Measurements from ENCODE around the gene TTYH1. TPM values are rescaled to one million over a fixed set of nuclear protein-coding genes. Genes with fewer than 3 reads are reported as not detected.
"Not testable (repeated sequence)": the region's sequence is repeated elsewhere in the genome, so short reads cannot be mapped to it uniquely, and the experiment has no call there.

TTYH1 gene
- total RNA-seq, 2 donors from 2014 or later = 1.0 to 2.0 TPM

- Histone ChIP-seq H3K9ac (ENCODE audit: extremely low read depth, low read length, poor library complexity, severe bottlenecking) (peak overlapping the region; percentile 62), H3K4me1 (ENCODE audit: control insufficient read depth, insufficient read depth, low read length) (no peaks in the 10 kb centered on the region), H3K9me3 (ENCODE audit: control insufficient read depth, low read length) (no peaks in the 10 kb centered on the region), H3K4me3 (ENCODE audit: low read length) (peak overlapping the region; percentile 82), H3K36me3 (ENCODE audit: control insufficient read depth, insufficient read depth, low read length) (peaks cover 19% of the 10 kb centered on the region), H3K27ac (ENCODE audit: low read depth, low read length) (peak overlapping the region; percentile 88), H3K27me3 (ENCODE audit: control insufficient read depth, insufficient read depth, low read length, poor library complexity, severe bottlenecking) (peaks cover 7% of the 10 kb centered on the region)
- Mint-ChIP-seq H3K27me3 (ENCODE audit: insufficient read depth) (peaks cover 29% of the 10 kb centered on the region), H3K4me3 (peak overlapping the region; percentile 68), H3K9me3 (peaks cover 7% of the 10 kb centered on the region), H3K36me3 (ENCODE audit: low read depth) (peaks cover 19% of the 10 kb centered on the region), H3K27ac (peak overlapping the region; percentile 90), H3K4me1 (no peaks in the 10 kb centered on the region)
- no peak for TF ChIP-seq CTCF (conservative IDR thresholded peaks at IDR 0.05)
- 0 to 2% methylated on average over 25 to 26 of the region's 26 CpGs for WGBS, 2 experiments (ENCODE audit: insufficient coverage in 1 of 2, insufficient read length in 1 of 2)
- DNase-seq = peak; percentile 99
These were observed 48.9 kb downstream of the TTYH1 start for GRCh38 chr19:54464044-54464629.

DNA sequence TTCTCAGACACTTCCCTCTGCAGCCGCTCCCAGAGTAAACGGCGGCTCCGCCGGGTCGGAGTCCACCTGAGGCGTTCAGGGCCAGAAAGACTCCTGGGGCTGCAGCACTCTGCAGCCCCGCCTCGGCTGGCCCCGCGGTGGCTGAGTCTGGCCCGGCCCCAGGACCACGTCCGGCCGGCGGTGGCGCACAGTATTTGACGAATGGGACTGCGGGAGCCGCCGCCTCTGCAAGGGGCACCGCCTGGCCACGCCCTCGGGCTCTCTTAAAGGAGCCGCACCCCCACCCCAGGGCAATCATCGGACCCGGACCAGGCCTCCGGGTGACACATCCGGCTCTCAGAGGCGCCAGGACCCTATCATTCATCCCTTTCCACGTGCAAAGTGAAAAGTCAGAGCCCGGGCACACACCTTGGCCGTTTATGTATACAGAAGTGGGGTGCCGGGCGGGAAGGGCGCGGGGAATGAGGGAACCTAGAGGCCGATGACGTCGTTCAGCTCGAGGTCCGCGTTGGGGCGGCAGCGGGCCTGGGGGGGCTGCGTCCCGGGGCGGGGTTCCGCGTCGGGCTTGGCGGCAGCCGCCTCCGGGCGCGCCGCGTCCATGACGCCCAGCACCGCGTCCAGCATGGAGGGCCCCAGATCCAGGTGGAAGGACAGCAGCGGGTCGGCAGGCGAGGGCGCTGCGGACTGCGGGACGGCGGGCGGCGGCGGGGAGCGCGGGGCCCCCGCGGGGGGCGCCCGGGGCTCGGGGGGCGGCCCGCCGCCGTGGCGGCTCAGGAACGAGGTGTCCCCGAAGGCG lies 49.6 kb downstream of the TTYH1 start:
- peak; percentile 97 for DNase-seq
- Histone ChIP-seq H3K4me3 (ENCODE audit: low read length) (peak overlapping the region; percentile 82), H3K9ac (ENCODE audit: extremely low read depth, low read length, poor library complexity, severe bottlenecking) (peak overlapping the region; percentile 62), H3K9me3 (ENCODE audit: control insufficient read depth, low read length) (no peaks in the 10 kb centered on the region), H3K27ac (ENCODE audit: low read depth, low read length) (peak overlapping the region; percentile 88), H3K4me1 (ENCODE audit: control insufficient read depth, insufficient read depth, low read length) (no peaks in the 10 kb centered on the region), H3K36me3 (ENCODE audit: control insufficient read depth, insufficient read depth, low read length) (peaks cover 13% of the 10 kb centered on the region), H3K27me3 (ENCODE audit: control insufficient read depth, insufficient read depth, low read length, poor library complexity, severe bottlenecking) (peaks cover 14% of the 10 kb centered on the region)
- Mint-ChIP-seq H3K36me3 (ENCODE audit: low read depth) (peaks cover 14% of the 10 kb centered on the region), H3K9me3 (peaks cover 7% of the 10 kb centered on the region), H3K4me1 (no peaks in the 10 kb centered on the region), H3K27ac (peak overlapping the region; percentile 90), H3K4me3 (peak overlapping the region; percentile 68), H3K27me3 (ENCODE audit: insufficient read depth) (peaks cover 35% of the 10 kb centered on the region)
- WGBS, 2 experiments (ENCODE audit: insufficient coverage in 1 of 2, insufficient read length in 1 of 2) = 3 to 9% methylated on average over 19 to 85 of the region's 87 CpGs
- TF ChIP-seq CTCF (conservative IDR thresholded peaks at IDR 0.05) = no peak

GRCh38 chr19:54465426-54466109 lies 50.3 kb downstream of the TTYH1 start:
- WGBS, 2 experiments (ENCODE audit: insufficient coverage in 1 of 2, insufficient read length in 1 of 2) = 88 to 91% methylated on average over 30 to 49 of the region's 49 CpGs
- no peak for TF ChIP-seq CTCF (conservative IDR thresholded peaks at IDR 0.05)
- H3K9me3 ChIP-seq (ENCODE audit: control insufficient read depth, low read length) = no peaks in the 10 kb centered on the region
- no peak overlapping the region for H3K9ac ChIP-seq (ENCODE audit: extremely low read depth, low read length, poor library complexity, severe bottlenecking)
- H3K36me3 Mint-ChIP-seq (ENCODE audit: low read depth) = peaks cover 11% of the 10 kb centered on the region
- H3K4me3 Mint-ChIP-seq = peak overlapping the region; percentile 20
- H3K27ac Mint-ChIP-seq = no peak overlapping the region
- peaks cover 21% of the 10 kb centered on the region for H3K27me3 ChIP-seq (ENCODE audit: control insufficient read depth, insufficient read depth, low read length, poor library complexity, severe bottlenecking)
- H3K4me1 ChIP-seq (ENCODE audit: control insufficient read depth, insufficient read depth, low read length) = no peaks in the 10 kb centered on the region
- no peaks in the 10 kb centered on the region for H3K4me1 Mint-ChIP-seq
- H3K36me3 ChIP-seq (ENCODE audit: control insufficient read depth, insufficient read depth, low read length) = peaks cover 7% of the 10 kb centered on the region
- no peak overlapping the region for H3K27ac ChIP-seq (ENCODE audit: low read depth, low read length)
- H3K27me3 Mint-ChIP-seq (ENCODE audit: insufficient read depth) = peaks cover 43% of the 10 kb centered on the region
- H3K9me3 Mint-ChIP-seq = peaks cover 7% of the 10 kb centered on the region
- no peak for DNase-seq
- no peak overlapping the region for H3K4me3 ChIP-seq (ENCODE audit: low read length)

GRCh38 chr19:54466110-54466480 lies 50.8 kb downstream of the TTYH1 start:
- H3K27me3 ChIP-seq (ENCODE audit: control insufficient read depth, insufficient read depth, low read length, poor library complexity, severe bottlenecking) = peaks cover 27% of the 10 kb centered on the region
- 87 to 93% methylated on average over 12 to 14 of the region's 14 CpGs for WGBS, 2 experiments (ENCODE audit: insufficient coverage in 1 of 2, insufficient read length in 1 of 2)
- not testable (repeated sequence) for H3K4me3 Mint-ChIP-seq; H3K27ac Mint-ChIP-seq; H3K36me3 Mint-ChIP-seq (ENCODE audit: low read depth); DNase-seq; H3K4me1 ChIP-seq (ENCODE audit: control insufficient read depth, insufficient read depth, low read length); H3K4me3 ChIP-seq (ENCODE audit: low read length); H3K27ac ChIP-seq (ENCODE audit: low read depth, low read length); H3K4me1 Mint-ChIP-seq; H3K9ac ChIP-seq (ENCODE audit: extremely low read depth, low read length, poor library complexity, severe bottlenecking); H3K9me3 Mint-ChIP-seq; H3K36me3 ChIP-seq (ENCODE audit: control insufficient read depth, insufficient read depth, low read length); H3K9me3 ChIP-seq (ENCODE audit: control insufficient read depth, low read length)
- H3K27me3 Mint-ChIP-seq (ENCODE audit: insufficient read depth) = peaks cover 48% of the 10 kb centered on the region
